MM.1S (cell line): ENCODE measurements around the gene NCEH1.

Experiments
- EZH2 ChIP-seq: fragments of 300-600 bp; sonication (generic); optimal IDR thresholded peaks from 2 replicates; pipeline ENCODE3; 2017; ENCODE audit warnings: low read depth, mild to moderate bottlenecking, antibody characterized with exemption, low read length, mixed read lengths
- EZH2phosphoT487 ChIP-seq: fragments of 300-600 bp; sonication (generic); IDR thresholded peaks from 2 replicates; pipeline ENCODE4 v1.6.1; 2018; ENCODE audit warnings: antibody characterized with exemption, low read length
- TF ChIP-seq, protein P1 (sequence below): fragments of 300-600 bp; sonication (generic); IDR thresholded peaks from 2 replicates; pipeline ENCODE4 v1.5.1; 2016; ENCODE audit warnings: antibody characterized with exemption, low read length, mixed read lengths

- TF ChIP-seq, protein P1, sequence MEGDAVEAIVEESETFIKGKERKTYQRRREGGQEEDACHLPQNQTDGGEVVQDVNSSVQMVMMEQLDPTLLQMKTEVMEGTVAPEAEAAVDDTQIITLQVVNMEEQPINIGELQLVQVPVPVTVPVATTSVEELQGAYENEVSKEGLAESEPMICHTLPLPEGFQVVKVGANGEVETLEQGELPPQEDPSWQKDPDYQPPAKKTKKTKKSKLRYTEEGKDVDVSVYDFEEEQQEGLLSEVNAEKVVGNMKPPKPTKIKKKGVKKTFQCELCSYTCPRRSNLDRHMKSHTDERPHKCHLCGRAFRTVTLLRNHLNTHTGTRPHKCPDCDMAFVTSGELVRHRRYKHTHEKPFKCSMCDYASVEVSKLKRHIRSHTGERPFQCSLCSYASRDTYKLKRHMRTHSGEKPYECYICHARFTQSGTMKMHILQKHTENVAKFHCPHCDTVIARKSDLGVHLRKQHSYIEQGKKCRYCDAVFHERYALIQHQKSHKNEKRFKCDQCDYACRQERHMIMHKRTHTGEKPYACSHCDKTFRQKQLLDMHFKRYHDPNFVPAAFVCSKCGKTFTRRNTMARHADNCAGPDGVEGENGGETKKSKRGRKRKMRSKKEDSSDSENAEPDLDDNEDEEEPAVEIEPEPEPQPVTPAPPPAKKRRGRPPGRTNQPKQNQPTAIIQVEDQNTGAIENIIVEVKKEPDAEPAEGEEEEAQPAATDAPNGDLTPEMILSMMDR = no peak
- no peak for TF ChIP-seq EZH2
- TF ChIP-seq EZH2phosphoT487 = no peak
These were observed 124.4 kb downstream of the NCEH1 start for GRCh38 chr3:172586436-172586835.
